ENCODE data around the gene CALY.

CALY gene

DNA sequence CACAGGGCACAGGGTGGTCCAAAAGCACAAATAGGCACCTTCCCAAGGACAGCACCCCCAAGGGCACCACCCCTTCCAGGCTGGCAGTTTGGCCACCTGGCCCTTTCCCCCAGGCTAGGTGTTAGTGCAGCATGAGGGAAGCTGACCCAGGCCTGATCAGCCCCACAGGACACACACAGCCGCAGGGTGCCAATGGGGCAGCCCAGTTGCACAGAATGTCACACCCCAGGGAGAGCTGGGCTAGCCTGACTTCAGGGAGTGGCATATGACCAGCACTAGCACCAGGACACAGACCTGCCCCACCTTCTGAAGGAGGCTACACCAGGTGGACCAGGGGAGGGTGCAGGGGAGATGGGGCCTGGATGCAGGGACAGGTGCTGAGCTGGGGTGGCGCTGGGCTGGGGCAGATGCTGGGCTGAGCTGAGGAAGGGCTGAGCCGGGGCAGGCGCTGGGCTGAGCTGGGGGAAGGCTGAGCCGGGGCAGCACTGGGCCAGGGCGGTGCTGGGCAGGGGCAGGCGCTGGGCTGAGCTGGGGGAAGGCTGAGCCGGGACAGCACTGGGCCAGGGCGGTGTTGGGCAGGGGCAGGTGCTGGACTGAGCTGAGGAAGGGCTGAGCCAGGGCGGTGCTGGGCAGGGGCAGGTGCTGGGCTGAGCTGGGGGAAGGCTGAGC lies 56.2 kb downstream of the CALY start:
- no peaks in the 10 kb centered on the region for H3K79me2 ChIP-seq (ENCODE audit: insufficient read depth, low read length)
- H3K27me3 ChIP-seq (ENCODE audit: insufficient read depth, low read length, poor library complexity, severe bottlenecking): no peaks in the 10 kb centered on the region
- H4K20me1 ChIP-seq (ENCODE audit: insufficient read depth, low read length, poor library complexity, severe bottlenecking): no peaks in the 10 kb centered on the region
- no peaks in the 10 kb centered on the region for H3F3A ChIP-seq (ENCODE audit: low read depth)
- peak overlapping the region; percentile 78 for H3K9ac ChIP-seq (ENCODE audit: low read depth, low read length, poor library complexity, severe bottlenecking)
- H3K4me2 ChIP-seq (ENCODE audit: low read depth, low read length, poor library complexity, severe bottlenecking): peak overlapping the region; percentile 92
- no peak overlapping the region for H3K4me3 ChIP-seq (ENCODE audit: low read length, poor library complexity, severe bottlenecking)
- H3K9me2 ChIP-seq (replicated peaks; ENCODE audit: low read depth, low read length): no peaks in the 10 kb centered on the region
- H3K9me3 ChIP-seq (ENCODE audit: insufficient read depth, low read depth, low read length): no peaks in the 10 kb centered on the region
- peaks cover 44% of the 10 kb centered on the region for H3K4me1 ChIP-seq (ENCODE audit: insufficient read depth, low read length, poor library complexity, severe bottlenecking)
- no peak for TF ChIP-seq EZH2phosphoT487 (IDR thresholded peaks at IDR 0.05; ENCODE audit: borderline replicate concordance)
- TF ChIP-seq, protein P1, sequence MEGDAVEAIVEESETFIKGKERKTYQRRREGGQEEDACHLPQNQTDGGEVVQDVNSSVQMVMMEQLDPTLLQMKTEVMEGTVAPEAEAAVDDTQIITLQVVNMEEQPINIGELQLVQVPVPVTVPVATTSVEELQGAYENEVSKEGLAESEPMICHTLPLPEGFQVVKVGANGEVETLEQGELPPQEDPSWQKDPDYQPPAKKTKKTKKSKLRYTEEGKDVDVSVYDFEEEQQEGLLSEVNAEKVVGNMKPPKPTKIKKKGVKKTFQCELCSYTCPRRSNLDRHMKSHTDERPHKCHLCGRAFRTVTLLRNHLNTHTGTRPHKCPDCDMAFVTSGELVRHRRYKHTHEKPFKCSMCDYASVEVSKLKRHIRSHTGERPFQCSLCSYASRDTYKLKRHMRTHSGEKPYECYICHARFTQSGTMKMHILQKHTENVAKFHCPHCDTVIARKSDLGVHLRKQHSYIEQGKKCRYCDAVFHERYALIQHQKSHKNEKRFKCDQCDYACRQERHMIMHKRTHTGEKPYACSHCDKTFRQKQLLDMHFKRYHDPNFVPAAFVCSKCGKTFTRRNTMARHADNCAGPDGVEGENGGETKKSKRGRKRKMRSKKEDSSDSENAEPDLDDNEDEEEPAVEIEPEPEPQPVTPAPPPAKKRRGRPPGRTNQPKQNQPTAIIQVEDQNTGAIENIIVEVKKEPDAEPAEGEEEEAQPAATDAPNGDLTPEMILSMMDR (conservative IDR thresholded peaks at IDR 0.05; ENCODE audit: low read length): no peak
- H3K36me3 ChIP-seq (ENCODE audit: insufficient read depth, low read length): peaks cover 39% of the 10 kb centered on the region; the same call in 1 of the 2 replicates
- H2AFZ ChIP-seq (ENCODE audit: low read length): no peak overlapping the region

DNA sequence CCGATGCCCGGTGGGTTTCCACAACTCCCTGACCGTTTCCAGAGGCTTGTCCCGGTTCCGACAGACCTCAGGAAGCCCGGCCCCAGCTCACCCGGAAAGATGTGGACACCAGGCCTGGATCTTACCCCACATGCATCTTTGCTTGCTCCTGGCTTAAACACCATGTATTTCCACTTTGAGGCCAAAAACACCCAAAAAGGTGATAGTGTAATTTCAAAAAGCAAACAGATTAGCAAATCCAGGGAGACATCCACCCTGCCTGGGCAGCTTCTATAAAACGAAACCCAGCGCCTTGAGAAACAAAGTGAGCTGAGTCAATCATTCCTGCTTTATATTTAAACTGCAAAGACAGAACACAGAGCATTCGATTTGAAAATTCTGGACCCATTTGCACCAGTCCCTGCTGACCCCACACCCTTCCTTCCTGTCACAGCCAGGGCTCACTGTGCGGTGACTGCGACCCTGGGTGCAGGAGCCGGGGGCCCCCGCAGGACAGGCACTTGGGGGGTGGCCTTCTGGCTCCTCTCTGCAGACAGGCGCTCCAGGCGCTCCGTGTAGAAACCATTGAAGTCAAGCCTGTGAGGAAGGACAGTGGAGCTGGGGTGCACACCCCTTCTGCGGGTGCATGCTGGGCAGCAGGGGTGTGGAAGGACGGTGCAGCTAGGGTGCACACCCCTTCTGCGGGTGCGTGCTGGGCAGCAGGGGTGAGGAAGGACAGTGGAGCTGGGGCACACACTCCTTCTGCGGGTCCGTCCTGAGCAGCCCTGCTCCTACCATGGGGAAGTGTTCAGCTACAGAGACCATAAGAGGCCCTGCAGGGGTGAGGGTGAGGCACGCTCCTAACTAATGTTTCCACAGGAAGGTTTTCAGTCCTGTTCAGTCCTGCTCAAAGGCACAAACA lies 57.1 kb downstream of the CALY start:
- Histone ChIP-seq H3K4me2 (ENCODE audit: low read depth, low read length, poor library complexity, severe bottlenecking) (peak overlapping the region; percentile 92), H2AFZ (ENCODE audit: low read length) (no peak overlapping the region), H3K4me1 (ENCODE audit: insufficient read depth, low read length, poor library complexity, severe bottlenecking) (peaks cover 53% of the 10 kb centered on the region), H3K9me3 (ENCODE audit: insufficient read depth, low read depth, low read length) (no peaks in the 10 kb centered on the region), H3K27me3 (ENCODE audit: insufficient read depth, low read length, poor library complexity, severe bottlenecking) (no peaks in the 10 kb centered on the region), H3K79me2 (ENCODE audit: insufficient read depth, low read length) (no peaks in the 10 kb centered on the region), H3K9ac (ENCODE audit: low read depth, low read length, poor library complexity, severe bottlenecking) (peak overlapping the region; percentile 78), H3K36me3 (ENCODE audit: insufficient read depth, low read length) (peaks cover 30% of the 10 kb centered on the region; the same call in 1 of the 2 replicates), H4K20me1 (ENCODE audit: insufficient read depth, low read length, poor library complexity, severe bottlenecking) (no peaks in the 10 kb centered on the region), H3K4me3 (ENCODE audit: low read length, poor library complexity, severe bottlenecking) (no peak overlapping the region), H3F3A (ENCODE audit: low read depth) (no peaks in the 10 kb centered on the region), H3K9me2 (replicated peaks; ENCODE audit: low read depth, low read length) (no peaks in the 10 kb centered on the region)
- TF ChIP-seq, protein P1 (conservative IDR thresholded peaks at IDR 0.05; ENCODE audit: low read length): no peak
- no peak for TF ChIP-seq EZH2phosphoT487 (IDR thresholded peaks at IDR 0.05; ENCODE audit: borderline replicate concordance)

DNA sequence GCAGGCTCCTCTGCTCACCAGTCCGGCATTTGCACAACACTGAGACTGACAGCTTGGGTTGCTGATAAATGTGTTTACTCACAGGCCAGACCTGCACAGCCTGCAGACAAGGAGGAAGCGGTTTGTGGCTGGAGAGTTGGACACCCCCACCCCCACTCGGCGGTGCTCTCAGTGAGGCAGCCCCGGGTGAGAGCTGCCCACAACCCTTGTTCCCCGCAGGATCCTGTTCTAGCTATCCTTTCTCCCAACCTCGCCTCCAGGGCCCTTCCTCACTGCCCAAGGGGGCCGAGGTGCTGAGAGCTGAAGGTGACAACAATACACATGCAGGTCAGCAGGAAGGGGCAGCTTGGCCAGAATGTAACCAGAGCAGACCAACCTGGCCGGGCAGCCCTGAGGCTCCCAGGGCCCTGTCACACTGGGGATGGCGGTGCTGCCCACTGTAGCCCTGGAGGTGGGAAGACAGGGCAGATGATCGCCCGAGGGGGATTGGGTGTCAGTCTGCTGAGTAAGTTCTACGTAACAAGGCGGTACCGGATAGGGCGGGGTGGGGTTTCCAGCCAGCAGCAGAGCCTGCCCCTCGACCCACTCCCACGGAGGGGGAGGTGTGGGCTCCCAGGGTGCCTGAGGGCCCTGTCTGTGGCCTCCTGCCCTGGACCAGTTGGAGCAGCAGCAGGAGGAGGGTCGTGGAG lies 58.0 kb downstream of the CALY start:
- Histone ChIP-seq H3K9me2 (replicated peaks; ENCODE audit: low read depth, low read length) (no peaks in the 10 kb centered on the region), H3K36me3 (ENCODE audit: insufficient read depth, low read length) (peaks cover 22% of the 10 kb centered on the region; the same call in 1 of the 2 replicates), H3K4me1 (ENCODE audit: insufficient read depth, low read length, poor library complexity, severe bottlenecking) (peaks cover 55% of the 10 kb centered on the region), H3K79me2 (ENCODE audit: insufficient read depth, low read length) (no peaks in the 10 kb centered on the region), H3K27me3 (ENCODE audit: insufficient read depth, low read length, poor library complexity, severe bottlenecking) (no peaks in the 10 kb centered on the region), H3K9me3 (ENCODE audit: insufficient read depth, low read depth, low read length) (no peaks in the 10 kb centered on the region), H3K4me2 (ENCODE audit: low read depth, low read length, poor library complexity, severe bottlenecking) (peak overlapping the region; percentile 92), H3K9ac (ENCODE audit: low read depth, low read length, poor library complexity, severe bottlenecking) (peak overlapping the region; percentile 78), H2AFZ (ENCODE audit: low read length) (no peak overlapping the region), H3F3A (ENCODE audit: low read depth) (no peaks in the 10 kb centered on the region), H4K20me1 (ENCODE audit: insufficient read depth, low read length, poor library complexity, severe bottlenecking) (no peaks in the 10 kb centered on the region), H3K4me3 (ENCODE audit: low read length, poor library complexity, severe bottlenecking) (peak overlapping the region; percentile 66)
- TF ChIP-seq, protein P1 (conservative IDR thresholded peaks at IDR 0.05; ENCODE audit: low read length): no peak
- no peak for TF ChIP-seq EZH2phosphoT487 (IDR thresholded peaks at IDR 0.05; ENCODE audit: borderline replicate concordance)

All from Loucy (cell line).